H4 (cell line): ENCODE data around the gene DPPA3. TPM values are rescaled to one million over a fixed set of nuclear protein-coding genes. Genes with fewer than 3 reads are reported as not detected.
"Not testable (repeated sequence)": the region's sequence is repeated elsewhere in the genome, so short reads cannot be mapped to it uniquely, and the experiment has no call there.

ENCODE experiments used
- DNase-seq: peaks from one replicate; pipeline ENCODE4 v3.0.0-alpha.2; 2015; ENCODE audit warnings: low spot score
- total RNA-seq: library from RNA; depleted of rRNA; stranded (reverse); fragments of >200 nt; shearing (Covaris generic); gene quantifications from 2 replicates; pipeline ENCODE4 v1.2.3, GENCODE V29; 2014; rRNA removed

Gene DPPA3
- total RNA-seq, 1 experiment from 2014 or later, result not detected

GRCh38 chr12:7730984-7731383, 19.8 kb downstream of the DPPA3 start:
- not testable (repeated sequence) for DNase-seq

GRCh38 chr12:7731486-7731885, 20.3 kb downstream of the DPPA3 start:
- no peak for DNase-seq

- DNase-seq, result no peak
Measured at GRCh38 chr12:7732993-7733392, 21.8 kb downstream of the DPPA3 start.

- no peak for DNase-seq
Measured at GRCh38 chr12:7747246-7747645, 36.0 kb downstream of the DPPA3 start, which contains the start of gene CLEC4C. CLEC4C (minus strand) TSS chr12:7747375; CDS start chr12:7747348, 27 bp downstream.

- no peak for DNase-seq
Measured at GRCh38 chr12:7748852-7749251, 37.6 kb downstream of the DPPA3 start.

GRCh38 chr12:7749442-7749841, 38.2 kb downstream of the DPPA3 start:
- no peak for DNase-seq

GRCh38 chr12:7750350-7750749, 39.1 kb downstream of the DPPA3 start:
- DNase-seq, result no peak

GRCh38 chr12:7751394-7751793, 40.2 kb downstream of the DPPA3 start:
- DNase-seq, result no peak

- not testable (repeated sequence) for DNase-seq
Measured at GRCh38 chr12:7751941-7752922, 41.0 kb downstream of the DPPA3 start.

- not testable (repeated sequence) for DNase-seq
Measured at GRCh38 chr12:7755668-7756067, 44.4 kb downstream of the DPPA3 start.

- no peak for DNase-seq
Measured at GRCh38 chr12:7756993-7757392, 45.8 kb downstream of the DPPA3 start.

- DNase-seq, result no peak
Measured at GRCh38 chr12:7758766-7759140, 47.5 kb downstream of the DPPA3 start.

Other genes starting within 250 kb of the DPPA3 start
- not detected in 2 replicates for gene CD163, start 207.7 kb upstream of the DPPA3 start, total RNA-seq
- gene APOBEC1, start 45.5 kb upstream of the DPPA3 start, total RNA-seq, result not detected in 2 replicates
- gene GDF3, start 15.7 kb upstream of the DPPA3 start, total RNA-seq, result not detected in 2 replicates
- not detected in 2 replicates for gene CLEC4C, start 35.9 kb downstream of the DPPA3 start, total RNA-seq
- not detected in 2 replicates for gene NANOGNB, start 53.8 kb downstream of the DPPA3 start, total RNA-seq
- gene NANOG, start 78.0 kb downstream of the DPPA3 start, total RNA-seq, result not detected in 2 replicates
- gene SLC2A14, start 161.5 kb downstream of the DPPA3 start, total RNA-seq, result 0.25 TPM in 2 replicates
- 42.8 and 51.9 TPM in 2 replicates for gene SLC2A3, start 224.8 kb downstream of the DPPA3 start, total RNA-seq